ENCODE results near the gene C20orf96.

The C20orf96 gene

GRCh38 chr20:300345-300990, 9.9 kb upstream of the C20orf96 start:
- DNase-seq (ENCODE audit: insufficient read length, low spot score) (no peak), FAIRE-seq (peak; percentile 73)
- TF ChIP-seq POU2F2 (IDR thresholded peaks at IDR 0.05; ENCODE audit: low read depth, low read length), result no peak
- TF ChIP-seq SPI1 (IDR thresholded peaks at IDR 0.05; ENCODE audit: low read depth, low read length), result peak; percentile 91

- TF ChIP-seq POU2F2 (IDR thresholded peaks at IDR 0.05; ENCODE audit: low read depth, low read length) (no peak), TAF1 (IDR thresholded peaks at IDR 0.05; ENCODE audit: low read depth, low read length) (0 out of 2 replicates have a peak, but pooled peaks have one; percentile 0), POLR2A (IDR thresholded peaks at IDR 0.05; ENCODE audit: low read depth, low read length) (no peak; the same call in 1 of the 2 replicates), PAX5 (IDR thresholded peaks at IDR 0.05; ENCODE audit: insufficient read depth, low read length, severe bottlenecking) (no peak), SPI1 (IDR thresholded peaks at IDR 0.05; ENCODE audit: low read depth, low read length) (no peak), POLR2AphosphoS5 (IDR thresholded peaks at IDR 0.05; ENCODE audit: low read depth, low read length) (no peak)
- DNase-seq (ENCODE audit: insufficient read length, low spot score), result no peak
- FAIRE-seq, result no peak
Measured at GRCh38 chr20:298776-299391, 8.3 kb upstream of the C20orf96 start.

- FAIRE-seq, result peak; percentile 94
- DNase-seq (ENCODE audit: insufficient read length, low spot score), result no peak
- TF ChIP-seq TAF1 (IDR thresholded peaks at IDR 0.05; ENCODE audit: low read depth, low read length) (0 out of 2 replicates have a peak, but pooled peaks have one; percentile 23), POU2F2 (IDR thresholded peaks at IDR 0.05; ENCODE audit: low read depth, low read length) (0 out of 2 replicates have a peak, but pooled peaks have one; percentile 7), POLR2A (IDR thresholded peaks at IDR 0.05; ENCODE audit: low read depth, low read length) (no peak; the same call in none of the 2 replicates), POLR2AphosphoS5 (IDR thresholded peaks at IDR 0.05; ENCODE audit: low read depth, low read length) (peak; percentile 61; the same call in 1 of the 2 replicates)
Measured at GRCh38 chr20:297925-298775, 7.6 kb upstream of the C20orf96 start.

GRCh38 chr20:297098-297924, 6.8 kb upstream of the C20orf96 start, which contains the start of gene ZCCHC3:
Gene ZCCHC3 (plus strand): TSS chr20:297570. CDS start chr20:297587, 17 bp downstream.
- DNase-seq (ENCODE audit: insufficient read length, low spot score) (peak; percentile 85), FAIRE-seq (peak; percentile 74)
- TF ChIP-seq SPI1 (IDR thresholded peaks at IDR 0.05; ENCODE audit: low read depth, low read length) (no peak), POLR2A (IDR thresholded peaks at IDR 0.05; ENCODE audit: low read depth, low read length) (peak; percentile 82), POU2F2 (IDR thresholded peaks at IDR 0.05; ENCODE audit: low read depth, low read length) (peak; percentile 29; the same call in 1 of the 2 replicates), POLR2AphosphoS5 (IDR thresholded peaks at IDR 0.05; ENCODE audit: low read depth, low read length) (peak; percentile 59), PAX5 (IDR thresholded peaks at IDR 0.05; ENCODE audit: insufficient read depth, low read length, severe bottlenecking) (peak; percentile 6), TAF1 (IDR thresholded peaks at IDR 0.05; ENCODE audit: low read depth, low read length) (peak; percentile 96)

DNA sequence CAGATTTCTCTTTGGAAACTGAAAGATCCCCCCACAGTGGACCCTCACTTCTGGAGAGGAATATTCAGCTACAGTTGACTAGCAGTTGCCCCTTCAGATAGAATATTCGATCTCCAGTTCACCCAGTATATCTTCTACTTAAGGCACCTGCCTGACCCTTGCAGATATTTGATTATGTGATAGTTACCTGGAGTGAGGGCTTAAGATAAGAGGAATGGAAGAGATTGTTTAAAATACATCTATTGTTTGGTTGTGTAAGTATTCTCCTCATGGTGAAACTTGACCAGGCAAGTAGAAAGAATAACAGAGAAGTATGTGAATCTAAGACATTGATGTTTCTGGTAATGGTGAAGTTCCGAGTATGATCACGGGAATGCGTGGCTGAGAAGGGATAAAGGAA, 5.3 kb upstream of the C20orf96 start:
- FAIRE-seq (no peak), DNase-seq (ENCODE audit: insufficient read length, low spot score) (no peak)
- no peak for TF ChIP-seq POU2F2 (IDR thresholded peaks at IDR 0.05; ENCODE audit: low read depth, low read length)
- TF ChIP-seq POLR2AphosphoS5 (IDR thresholded peaks at IDR 0.05; ENCODE audit: low read depth, low read length), result no peak
- TF ChIP-seq PAX5 (IDR thresholded peaks at IDR 0.05; ENCODE audit: insufficient read depth, low read length, severe bottlenecking), result no peak
- TF ChIP-seq TAF1 (IDR thresholded peaks at IDR 0.05; ENCODE audit: low read depth, low read length), result no peak
- TF ChIP-seq POLR2A (IDR thresholded peaks at IDR 0.05; ENCODE audit: low read depth, low read length), result no peak

DNA sequence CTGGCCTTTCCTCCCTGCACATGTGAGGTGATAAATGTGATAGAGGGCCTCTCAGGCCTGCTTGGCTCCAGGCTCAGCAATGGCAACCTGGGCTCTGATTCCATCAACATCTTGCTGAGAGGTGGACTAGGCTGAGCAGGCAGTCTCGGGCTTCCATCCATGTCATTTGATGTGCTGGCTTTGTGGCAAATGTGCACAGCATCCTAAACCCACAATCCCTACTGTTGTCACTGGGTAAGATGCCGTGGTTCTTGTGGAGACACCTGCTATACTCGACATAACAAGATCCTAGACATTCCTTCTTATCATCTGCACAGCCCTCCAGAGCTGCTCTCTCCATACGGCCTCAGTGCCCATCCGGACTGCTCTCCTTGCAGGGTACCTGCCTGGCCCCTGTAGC, 4.1 kb upstream of the C20orf96 start:
- TF ChIP-seq POU2F2 (IDR thresholded peaks at IDR 0.05; ENCODE audit: low read depth, low read length) (no peak), SPI1 (IDR thresholded peaks at IDR 0.05; ENCODE audit: low read depth, low read length) (no peak), TAF1 (IDR thresholded peaks at IDR 0.05; ENCODE audit: low read depth, low read length) (no peak), PAX5 (IDR thresholded peaks at IDR 0.05; ENCODE audit: insufficient read depth, low read length, severe bottlenecking) (no peak), POLR2AphosphoS5 (IDR thresholded peaks at IDR 0.05; ENCODE audit: low read depth, low read length) (no peak), POLR2A (IDR thresholded peaks at IDR 0.05; ENCODE audit: low read depth, low read length) (no peak)
- DNase-seq (ENCODE audit: insufficient read length, low spot score) (no peak), FAIRE-seq (no peak)

DNA sequence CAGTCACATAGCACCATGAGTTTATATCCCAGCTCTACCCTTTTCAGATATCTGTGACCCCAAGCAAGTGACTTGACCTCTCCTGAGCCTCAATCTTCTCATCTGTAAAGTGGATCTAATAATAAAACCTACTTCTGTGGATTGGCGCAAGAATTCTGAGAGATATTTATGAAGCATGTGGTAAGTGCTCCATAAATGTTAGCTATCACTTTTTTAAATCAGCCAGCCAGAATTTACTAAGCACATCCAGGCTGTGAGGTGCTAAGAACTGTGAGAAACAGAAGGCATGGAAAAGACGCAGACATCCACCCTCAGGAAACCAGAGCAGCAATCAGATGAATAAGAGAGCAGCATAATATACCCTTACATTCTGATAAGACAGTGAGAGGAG, 862 bp downstream of the C20orf96 start:
- DNase-seq (ENCODE audit: insufficient read length, low spot score), result no peak
- TF ChIP-seq POLR2A (IDR thresholded peaks at IDR 0.05; ENCODE audit: low read depth, low read length) (no peak), POU2F2 (IDR thresholded peaks at IDR 0.05; ENCODE audit: low read depth, low read length) (no peak), PAX5 (IDR thresholded peaks at IDR 0.05; ENCODE audit: insufficient read depth, low read length, severe bottlenecking) (no peak), TAF1 (IDR thresholded peaks at IDR 0.05; ENCODE audit: low read depth, low read length) (no peak), POLR2AphosphoS5 (IDR thresholded peaks at IDR 0.05; ENCODE audit: low read depth, low read length) (no peak), SPI1 (IDR thresholded peaks at IDR 0.05; ENCODE audit: low read depth, low read length) (no peak)
- FAIRE-seq, result no peak

DNA sequence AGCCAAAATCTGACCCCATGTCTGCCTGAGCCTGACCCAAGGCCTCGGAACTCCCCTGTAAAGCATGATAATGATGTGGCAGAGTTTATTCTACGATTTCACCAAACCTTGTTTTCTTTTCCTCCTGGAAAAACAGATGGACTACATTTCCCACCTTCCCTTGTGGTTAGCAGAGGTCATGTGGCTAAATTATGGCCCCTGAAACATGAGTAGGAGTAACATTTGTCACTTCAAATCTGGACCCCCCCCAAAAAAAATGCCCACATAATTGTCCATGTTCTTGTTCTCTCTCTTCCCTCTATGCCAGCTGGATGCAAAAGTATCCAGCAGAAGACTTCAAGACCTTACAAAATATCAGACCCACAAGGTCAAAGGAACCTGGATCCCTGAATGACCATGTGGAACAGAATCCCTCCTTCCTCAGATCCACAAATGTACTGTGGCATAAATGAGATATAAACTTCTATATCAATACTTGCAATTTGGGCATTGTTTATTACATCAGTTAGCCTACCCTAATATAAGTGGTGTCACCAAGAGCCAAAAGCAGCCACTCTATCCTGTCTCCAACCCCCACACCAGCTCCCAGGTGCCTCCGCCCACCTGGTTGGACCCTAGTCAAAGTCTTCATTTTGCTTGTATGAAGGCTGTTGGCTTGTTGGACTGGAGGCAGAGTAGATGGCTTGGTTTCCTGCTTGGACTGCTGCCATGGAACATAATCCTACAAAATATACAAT, 1.4 kb downstream of the C20orf96 start:
- TF ChIP-seq POU2F2 (IDR thresholded peaks at IDR 0.05; ENCODE audit: low read depth, low read length), result no peak
- no peak for TF ChIP-seq POLR2AphosphoS5 (IDR thresholded peaks at IDR 0.05; ENCODE audit: low read depth, low read length)
- TF ChIP-seq POLR2A (IDR thresholded peaks at IDR 0.05; ENCODE audit: low read depth, low read length), result no peak
- TF ChIP-seq TAF1 (IDR thresholded peaks at IDR 0.05; ENCODE audit: low read depth, low read length), result no peak
- no peak for TF ChIP-seq PAX5 (IDR thresholded peaks at IDR 0.05; ENCODE audit: insufficient read depth, low read length, severe bottlenecking)
- TF ChIP-seq SPI1 (IDR thresholded peaks at IDR 0.05; ENCODE audit: low read depth, low read length), result no peak
- DNase-seq (ENCODE audit: insufficient read length, low spot score) (no peak), FAIRE-seq (peak; percentile 67)

Data from GM12891 (cell line).